Activated CD8-positive, alpha-beta memory T cell treated with anti-CD3 and anti-CD28 coated beads for 1 hour (primary cell): ENCODE results near the gene EBI3.
"Not testable (repeated sequence)": the region's sequence is repeated elsewhere in the genome, so short reads cannot be mapped to it uniquely, and the experiment has no call there.

ENCODE experiments used
- DNase-seq, 2 donors: peaks; one replicate each; pipeline ENCODE4 v3.0.0-alpha.2; 2020; ENCODE audit warnings: low read depth in 1 of 2; ENCODE audit errors: extremely low read depth in 1 of 2

The EBI3 gene

GRCh38 chr19:4229179-4229931, at the start of gene EBI3:
TSS of gene EBI3 (plus strand) at chr19:4229523. CDS start at chr19:4229551, 28 bp downstream.
- DNase-seq, result no peak

GRCh38 chr19:4181053-4181508, 48.2 kb upstream of the EBI3 start:
- no peak for DNase-seq

- peak; percentile 85 to 97 for DNase-seq
Measured at GRCh38 chr19:4182084-4182810, 47.1 kb upstream of the EBI3 start, which contains the start of the genes ANKRD24 and SIRT6. TSS of gene ANKRD24 (plus strand) at chr19:4182689. CDS start at chr19:4186426, 3,737 bp downstream. TSS of gene SIRT6 (minus strand) at chr19:4182563. CDS start at chr19:4182539, 24 bp downstream.

GRCh38 chr19:4183967-4184717, 45.2 kb upstream of the EBI3 start:
- DNase-seq, result no peak

- no peak for DNase-seq
Measured at GRCh38 chr19:4184718-4185352, 44.5 kb upstream of the EBI3 start.

GRCh38 chr19:4185413-4186086, 43.8 kb upstream of the EBI3 start:
- no peak for DNase-seq

- peak; percentile 49 to 65 for DNase-seq
Measured at GRCh38 chr19:4186087-4186993, 43.0 kb upstream of the EBI3 start.

- DNase-seq, result no peak
Measured at GRCh38 chr19:4187313-4188122, 41.8 kb upstream of the EBI3 start.

- no peak for DNase-seq
Measured at GRCh38 chr19:4189641-4190040, 39.7 kb upstream of the EBI3 start.

- DNase-seq, result not testable (repeated sequence)
Measured at GRCh38 chr19:4192537-4192936, 36.8 kb upstream of the EBI3 start.

GRCh38 chr19:4194353-4194752, 35.0 kb upstream of the EBI3 start:
- no peak for DNase-seq

- DNase-seq, result no peak
Measured at GRCh38 chr19:4196009-4196408, 33.3 kb upstream of the EBI3 start.

- DNase-seq, result no peak
Measured at GRCh38 chr19:4196587-4197148, 32.7 kb upstream of the EBI3 start.

GRCh38 chr19:4197228-4197624, 32.1 kb upstream of the EBI3 start:
- DNase-seq, result no peak

GRCh38 chr19:4197625-4198466, 31.5 kb upstream of the EBI3 start:
- DNase-seq, result no peak

GRCh38 chr19:4198467-4199126, 30.7 kb upstream of the EBI3 start:
- no peak for DNase-seq
